Sigmoid colon (tissue), 7 donors: ENCODE results near the gene PARVB. TPM values are rescaled to one million over a fixed set of nuclear protein-coding genes. Genes with fewer than 3 reads are reported as not detected.

ENCODE experiments used
- DNase-seq: peaks from one replicate; pipeline ENCODE4 v3.0.0-alpha.2; 2019
- H3K27ac ChIP-seq, 4 donors: fragments of 200-600 bp; sonication (generic); one replicate each; pipeline ENCODE4 v1.5.1; 2016 to 2019; ENCODE audit warnings: mild to moderate bottlenecking in 1 of 4
- H3K27me3 ChIP-seq, 3 donors: fragments of 200-600 bp; sonication (generic); one replicate each; pipeline ENCODE4 v1.5.1; 2019; ENCODE audit warnings: mild to moderate bottlenecking in 1 of 3
- H3K36me3 ChIP-seq, 4 donors: fragments of 200-600 bp; sonication (generic); one replicate each; pipeline ENCODE4 v1.5.1; 2016 to 2019
- H3K4me1 ChIP-seq, 4 donors: fragments of 200-600 bp; sonication (generic); one replicate each; pipeline ENCODE4 v1.5.1; 2017 to 2019
- H3K4me3 ChIP-seq, 4 donors: fragments of 200-600 bp; sonication (generic); one replicate each; pipeline ENCODE4 v1.5.1; 2017 to 2019; ENCODE audit warnings: mild to moderate bottlenecking in 2 of 4, moderate library complexity in 1 of 4
- H3K9me3 ChIP-seq, 4 donors: fragments of 200-600 bp in 3 of 4; sonication (generic) in 3 of 4; one replicate each; pipeline versions ENCODE4 v1.5.1 to v1.6.1; 2013 to 2019
- CTCF ChIP-seq, 4 experiments: fragments of 450-650 bp in 3 of 4; fragments of 200-600 bp in 1 of 4; IDR thresholded peaks; one replicate each; pipeline ENCODE4 v1.5.1; 2016 to 2019; ENCODE audit warnings: antibody characterized with exemption in 4 of 4, mild to moderate bottlenecking in 3 of 4, moderate library complexity in 2 of 4
- EP300 ChIP-seq, 4 donors: sonication (generic); formaldehyde crosslinking; IDR thresholded peaks; one replicate each; pipeline ENCODE4 v1.6.1; 2017; ENCODE audit warnings: antibody characterized with exemption in 4 of 4
- POLR2A ChIP-seq, 2 donors: fragments of 450-650 bp; IDR thresholded peaks; one replicate each; pipeline ENCODE4 v1.6.1; 2016; ENCODE audit warnings: antibody characterized with exemption in 2 of 2, mild to moderate bottlenecking in 2 of 2, moderate library complexity in 2 of 2
- POLR2AphosphoS5 ChIP-seq, 4 donors: sonication (generic); formaldehyde crosslinking; IDR thresholded peaks; one replicate each; pipeline ENCODE4 v1.6.1; 2017; ENCODE audit warnings: antibody characterized with exemption in 4 of 4
- WGBS, 2 donors: extraction: QIAGEN DNeasy Blood & Tissue Kit; methylation state at CpG; one replicate each; pipeline ENCODE4 v1.1.7; 2013; 5-methylcytosine and 5-hydroxymethylcytosine counted together
- intact Hi-C: fragments of 100-400 bp; cut with DNase I; formaldehyde crosslinking; loops from one replicate; pipeline ENCODE4 v1.15.1; 2023
- polyA plus RNA-seq, 3 donors: library from polyadenylated mRNA; stranded (reverse); fragments of 200-250 nt; gene quantifications; one replicate each; pipeline ENCODE4 v1.2.3, GENCODE V29; 2013
- total RNA-seq, 4 donors: library from RNA; depleted of rRNA; stranded (reverse); fragments of >200 nt; gene quantifications; one replicate each; pipeline ENCODE4 v1.1.0, GENCODE V29; 2016
- donor health status: healthy with polysubstance abuse.
- donor health status: Bipolar disorder and iron deficiency.
- donor health status: healthy.

The PARVB gene
- total and polyA plus RNA-seq, 7 donors: 6.9 to 21.6 (median 18.9) TPM

GRCh38 chr22:44132724-44133123 lies 108.6 kb downstream of the PARVB start:
- Histone ChIP-seq H3K27ac (no peak overlapping the region), H3K27me3 (no peaks in the 10 kb centered on the region), H3K36me3 (peaks cover 0 to 21% (median 16%) of the 10 kb centered on the region in 4 donors), H3K9me3 (peaks cover 0 to 8% (median 3%) of the 10 kb centered on the region in 4 donors), H3K4me3 (no peak overlapping the region), H3K4me1 (no peaks in the 10 kb centered on the region)
- DNase-seq: peak; percentile 40
- WGBS, 2 donors: 77 to 85% methylated on average over 12 of the region's 12 CpGs
- TF ChIP-seq POLR2AphosphoS5 (IDR thresholded peaks at IDR 0.05) (no peak), POLR2A (IDR thresholded peaks at IDR 0.05) (no peak), EP300 (IDR thresholded peaks at IDR 0.05) (no peak), CTCF (IDR thresholded peaks at IDR 0.05) (no peak)
- intact Hi-C loops: no loop called here

GRCh38 chr22:44133161-44133560 lies 109.1 kb downstream of the PARVB start:
- WGBS, 2 donors: 90% methylated on average over 6 of the region's 6 CpGs
- DNase-seq: peak; percentile 8
- Histone ChIP-seq H3K4me1 (no peaks in the 10 kb centered on the region), H3K27me3 (no peaks in the 10 kb centered on the region), H3K9me3 (peaks cover 0 to 10% (median 3%) of the 10 kb centered on the region in 4 donors), H3K27ac (no peak overlapping the region), H3K4me3 (no peak overlapping the region), H3K36me3 (peaks cover 0 to 22% (median 18%) of the 10 kb centered on the region in 4 donors)
- TF ChIP-seq POLR2AphosphoS5 (IDR thresholded peaks at IDR 0.05) (no peak), CTCF (IDR thresholded peaks at IDR 0.05) (no peak), POLR2A (IDR thresholded peaks at IDR 0.05) (no peak), EP300 (IDR thresholded peaks at IDR 0.05) (no peak)
- intact Hi-C loops: no loop called here

DNA sequence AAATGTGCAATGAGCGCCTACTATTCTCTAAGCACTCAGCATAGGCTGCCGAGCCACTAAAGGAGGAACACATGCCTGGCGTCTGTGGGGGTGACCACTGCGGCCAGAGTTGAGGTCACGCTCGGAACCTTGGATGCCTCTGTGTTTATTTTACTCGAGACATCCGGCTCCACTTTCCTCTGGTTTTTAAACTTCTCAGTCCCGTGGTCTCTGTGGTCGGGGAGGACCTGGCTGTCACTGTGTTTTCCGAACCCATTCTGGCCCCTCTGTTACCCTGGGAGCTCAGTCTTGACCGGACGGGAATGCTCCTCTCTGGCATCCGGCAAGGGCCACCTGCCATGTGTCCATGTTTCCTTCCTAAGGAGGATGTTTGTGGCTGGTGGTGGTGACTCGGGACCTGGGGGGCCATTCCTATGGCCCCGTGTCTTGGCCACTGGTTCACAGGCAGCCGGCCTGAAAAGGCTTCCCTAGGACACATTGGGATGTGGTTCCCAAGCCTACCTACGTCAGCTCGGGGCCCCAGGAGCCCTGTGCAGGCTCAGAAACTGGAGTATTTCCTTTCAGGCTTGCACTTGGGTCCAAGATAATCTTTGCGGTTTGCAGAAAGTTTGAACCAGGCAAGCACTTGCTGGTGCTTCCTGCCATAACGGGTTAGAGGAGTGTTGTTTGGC lies 109.9 kb downstream of the PARVB start:
- Histone ChIP-seq H3K27me3 (no peaks in the 10 kb centered on the region), H3K27ac (peak overlapping the region in 1 of 4 donors; percentile 28), H3K36me3 (peaks cover 0 to 31% (median 18%) of the 10 kb centered on the region in 4 donors), H3K4me3 (no peak overlapping the region), H3K9me3 (peaks cover 0 to 10% (median 3%) of the 10 kb centered on the region in 4 donors), H3K4me1 (no peaks in the 10 kb centered on the region)
- TF ChIP-seq EP300 (IDR thresholded peaks at IDR 0.05): no peak
- peak in 1 of 4 donors; percentile 24 for TF ChIP-seq POLR2AphosphoS5 (IDR thresholded peaks at IDR 0.05)
- 43 to 73% methylated on average over 21 of the region's 21 CpGs for WGBS, 2 donors
- intact Hi-C loops: no loop called here
- peak; percentile 70 for DNase-seq

DNA sequence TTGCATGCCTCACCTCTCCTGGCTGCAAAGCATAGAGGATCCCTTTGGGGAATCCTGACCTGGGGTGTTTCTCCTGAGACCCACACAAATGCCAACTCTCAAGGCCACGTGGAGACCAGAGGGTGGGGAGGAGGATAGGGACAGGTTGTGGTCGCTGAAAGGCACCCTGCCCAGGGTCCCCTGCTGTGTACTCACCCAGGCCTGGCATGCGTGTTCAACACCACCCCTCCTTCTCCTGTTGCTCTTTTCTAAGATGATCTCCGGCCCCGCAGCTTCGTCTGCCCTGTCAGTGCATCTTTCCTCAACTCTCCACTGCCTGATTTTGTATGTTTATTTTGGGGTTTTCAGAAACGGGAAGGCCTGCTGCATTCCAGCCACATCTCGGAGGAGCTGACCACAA lies 112.0 kb downstream of the PARVB start:
- intact Hi-C loops: no loop called here
- peak; percentile 39 for DNase-seq
- WGBS, 2 donors: 84 to 91% methylated on average over 8 of the region's 8 CpGs
- peaks cover 0 to 10% (median 3%) of the 10 kb centered on the region in 4 donors for H3K9me3 ChIP-seq
- no peak overlapping the region for H3K27ac ChIP-seq
- no peak overlapping the region for H3K4me3 ChIP-seq
- no peaks in the 10 kb centered on the region for H3K4me1 ChIP-seq
- TF ChIP-seq POLR2A (IDR thresholded peaks at IDR 0.05) (no peak), CTCF (IDR thresholded peaks at IDR 0.05) (no peak), EP300 (IDR thresholded peaks at IDR 0.05) (no peak), POLR2AphosphoS5 (IDR thresholded peaks at IDR 0.05) (no peak)
- H3K36me3 ChIP-seq: peaks cover 0 to 32% (median 18%) of the 10 kb centered on the region in 4 donors
- H3K27me3 ChIP-seq: no peaks in the 10 kb centered on the region

DNA sequence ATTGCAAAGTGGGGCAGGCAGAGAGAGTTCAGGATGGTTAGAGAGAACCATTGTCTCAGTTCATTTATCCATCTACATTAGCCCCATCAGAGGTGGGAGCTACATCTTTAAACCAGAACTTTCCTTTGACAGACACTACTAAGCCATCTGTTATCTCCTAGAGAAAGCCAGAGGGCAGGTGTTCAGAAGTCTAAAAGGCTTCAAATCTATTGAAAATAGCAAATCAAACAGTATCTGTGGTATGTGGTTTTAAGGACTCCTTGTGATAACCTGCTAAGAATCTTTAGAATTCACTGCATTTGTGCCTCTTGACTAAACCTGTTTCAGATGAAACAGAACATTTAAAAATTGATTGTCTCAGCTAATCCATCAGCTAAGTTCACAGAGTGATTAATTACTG lies 112.7 kb downstream of the PARVB start:
- Histone ChIP-seq H3K4me3 (no peak overlapping the region), H3K27ac (no peak overlapping the region), H3K36me3 (peaks cover 0 to 32% (median 18%) of the 10 kb centered on the region in 4 donors), H3K4me1 (no peaks in the 10 kb centered on the region), H3K9me3 (peaks cover 0 to 10% (median 3%) of the 10 kb centered on the region in 4 donors), H3K27me3 (no peaks in the 10 kb centered on the region)
- TF ChIP-seq POLR2AphosphoS5 (IDR thresholded peaks at IDR 0.05) (no peak), POLR2A (IDR thresholded peaks at IDR 0.05) (no peak), EP300 (IDR thresholded peaks at IDR 0.05) (no peak), CTCF (IDR thresholded peaks at IDR 0.05) (no peak)
- intact Hi-C loops: no loop called here
- DNase-seq: no peak
